HG03039 (cell line): Measurements from ENCODE around the gene ZNF525.
"Not testable (repeated sequence)": the region's sequence is repeated elsewhere in the genome, so short reads cannot be mapped to it uniquely, and the experiment has no call there.

ENCODE experiments used
- ATAC-seq: cut with Tn5 transposase; IDR thresholded peaks from one replicate; pipeline ENCODE4 v1.9.1; 2021; ENCODE audit warnings: mild to moderate bottlenecking, moderate library complexity; ENCODE audit not compliant: unreplicated experiment

Gene ZNF525

DNA sequence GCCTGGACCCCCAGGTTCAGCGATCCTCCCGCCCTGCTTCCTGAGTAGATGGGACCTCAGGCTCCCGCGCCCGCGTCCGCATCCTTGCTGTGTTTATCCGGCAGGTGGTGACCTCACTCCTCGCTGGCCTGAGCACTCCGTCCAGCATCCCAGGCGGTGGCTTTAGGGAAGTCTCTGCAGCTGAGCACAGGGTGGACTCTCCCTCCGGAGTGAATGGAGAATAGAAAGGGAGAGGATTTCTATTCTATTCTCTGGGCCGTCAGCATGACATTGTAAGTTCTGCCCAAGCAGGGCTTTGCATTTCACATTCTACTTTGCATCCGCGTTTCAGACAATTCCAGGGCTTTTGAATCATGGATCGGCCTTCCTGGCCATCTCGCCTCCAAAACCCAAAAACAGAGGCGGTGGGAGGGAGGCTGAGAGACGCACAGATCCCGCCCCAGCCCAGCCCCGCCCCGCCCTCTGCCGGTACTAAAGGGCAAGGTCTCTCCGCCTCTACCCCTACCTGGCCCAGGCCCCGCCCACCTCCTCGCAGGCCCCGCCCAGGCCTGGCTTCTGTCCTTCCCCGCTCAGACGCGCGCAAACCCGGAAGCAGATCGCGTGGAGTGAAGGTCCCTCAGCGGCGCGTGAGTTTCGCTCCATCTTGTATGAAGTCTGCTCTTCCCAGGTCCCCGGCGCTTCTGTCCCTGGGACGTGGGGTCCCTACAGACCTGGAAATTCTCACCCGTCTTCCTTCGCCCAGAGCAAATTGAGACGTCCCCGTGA lies at the start of gene ZNF525:
Gene ZNF525, plus strand, starts transcription at position 572 of the 765 bp plus-strand sequence. CDS start 6,577 bp downstream, outside the sequence.
- ATAC-seq: peak; percentile 90

GRCh38 chr19:53328967-53329366 lies 36.5 kb upstream of the ZNF525 start:
- ATAC-seq: no peak

DNA sequence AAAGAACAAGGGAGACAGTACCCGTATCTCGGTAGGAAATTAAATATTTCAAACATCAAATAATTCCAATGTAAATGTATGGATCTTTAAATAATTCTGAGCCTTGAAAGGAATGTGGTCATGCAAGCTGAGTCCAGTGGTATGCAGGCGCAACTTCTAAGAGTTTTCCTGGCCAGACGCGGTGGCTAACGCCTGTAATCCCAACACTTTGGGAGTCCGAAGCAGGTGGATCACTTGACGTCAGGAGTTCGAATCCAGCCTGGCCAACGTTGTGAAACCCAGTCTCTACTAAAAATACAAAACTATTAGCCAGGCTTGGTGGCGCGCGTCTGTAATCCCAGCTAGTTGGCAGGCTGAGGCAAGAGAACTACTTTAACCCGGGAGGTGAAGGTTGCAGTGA lies 33.0 kb upstream of the ZNF525 start:
- ATAC-seq: no peak

DNA sequence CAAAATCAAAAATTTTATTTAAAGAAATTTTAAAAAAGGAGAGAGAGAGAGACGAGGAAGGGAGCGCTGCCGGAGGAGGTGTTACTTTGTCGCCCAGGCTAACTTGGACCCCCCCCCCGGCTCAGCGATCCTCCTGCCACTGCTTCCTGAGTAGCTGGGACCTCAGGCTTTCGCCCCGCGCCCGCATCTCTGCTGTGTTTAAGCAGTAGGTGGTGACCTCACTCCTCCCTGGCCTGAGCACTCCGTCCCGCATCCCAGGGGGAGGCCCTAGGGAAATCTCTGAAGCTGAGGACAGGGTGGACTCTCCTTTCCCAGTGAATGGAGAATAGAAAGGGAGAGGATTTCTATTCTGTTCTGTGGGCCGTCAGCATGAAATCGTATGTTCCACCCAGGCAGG lies 32.4 kb upstream of the ZNF525 start:
- no peak for ATAC-seq

GRCh38 chr19:53333463-53334449 lies 31.7 kb upstream of the ZNF525 start, which contains the start of gene ZNF845:
Gene ZNF845, plus strand, starts transcription at chr19:53333749. Its CDS starts 7,559 bp downstream, at chr19:53341308.
- peak; percentile 89 for ATAC-seq

DNA sequence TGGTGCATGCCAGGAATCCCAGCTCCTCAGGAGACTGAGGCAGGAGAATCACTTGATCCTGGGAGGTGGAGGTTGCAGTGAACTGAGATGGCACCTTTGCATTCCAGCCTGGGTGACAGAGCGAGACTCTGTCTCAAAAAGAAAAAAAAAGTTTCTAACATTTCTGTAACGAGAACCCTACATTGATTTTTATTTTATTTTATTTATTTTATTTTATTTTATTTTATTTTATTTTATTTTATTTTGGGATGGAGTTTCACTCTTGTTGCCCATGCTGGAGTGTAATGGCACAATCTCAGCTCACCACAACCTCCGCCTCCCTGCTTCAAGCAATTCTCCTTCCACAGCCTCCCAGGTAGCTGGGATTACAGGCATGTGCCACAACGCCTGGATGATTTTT lies 21.1 kb upstream of the ZNF525 start:
- not testable (repeated sequence) for ATAC-seq

GRCh38 chr19:53355739-53356138 lies 9.8 kb upstream of the ZNF525 start:
- no peak for ATAC-seq

DNA sequence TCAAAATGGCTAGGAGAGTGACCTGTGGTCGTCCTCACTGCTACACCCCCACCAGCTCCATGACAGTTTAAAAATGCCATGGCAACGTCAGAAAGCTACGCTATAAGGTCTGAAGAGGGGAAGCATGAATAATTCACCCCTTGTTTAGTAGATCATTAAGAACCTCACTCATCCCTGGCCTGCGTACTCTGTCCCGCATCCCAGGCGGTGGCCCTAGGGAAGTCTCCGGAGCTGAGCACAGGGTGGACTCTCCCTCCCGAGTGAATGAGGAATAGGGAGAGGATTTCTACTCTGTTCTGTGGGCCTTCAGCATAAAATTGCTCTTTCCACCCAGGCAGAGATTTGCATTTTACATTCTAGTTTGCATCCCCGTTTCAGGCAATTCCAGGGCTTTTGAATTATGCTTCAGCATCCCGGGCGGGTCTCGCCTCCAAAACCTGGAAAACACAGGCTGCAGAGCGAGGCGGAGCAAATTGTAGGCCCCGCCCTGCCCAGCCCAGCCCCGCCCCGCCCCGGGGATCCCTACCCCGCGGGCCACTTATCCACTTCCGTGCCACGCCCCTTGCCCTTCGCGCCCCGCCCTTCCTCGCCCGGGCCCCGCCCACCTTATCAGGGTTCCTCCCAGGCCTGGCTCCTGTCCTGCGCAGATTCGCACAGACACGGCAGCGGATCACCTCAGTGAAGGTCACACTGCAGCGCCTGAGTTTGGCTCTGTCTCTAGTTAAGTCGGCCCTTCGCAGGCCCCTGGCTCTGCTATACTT lies 7.5 kb upstream of the ZNF525 start:
- ATAC-seq: no peak

DNA sequence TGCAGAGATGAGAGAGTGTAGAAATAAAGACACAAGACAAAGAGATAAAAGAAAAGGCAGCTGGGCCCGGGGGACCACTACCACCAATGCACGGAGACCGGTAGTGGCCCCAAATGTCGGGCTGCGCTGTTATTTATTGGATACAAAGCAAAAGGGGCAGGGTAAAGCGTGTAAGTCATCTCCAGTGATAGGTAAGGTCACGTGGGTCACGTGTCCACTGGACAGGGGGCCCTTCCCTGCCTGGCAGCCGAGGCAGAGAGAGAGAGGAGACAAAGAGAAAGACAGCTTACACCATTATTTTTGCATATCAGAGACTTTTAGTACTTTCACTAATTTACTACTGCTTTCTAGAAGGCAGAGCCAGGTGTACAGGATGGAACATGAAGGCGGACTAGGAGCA lies 5.4 kb upstream of the ZNF525 start:
- not testable (repeated sequence) for ATAC-seq

GRCh38 chr19:53365899-53366493 lies 491 bp downstream of the ZNF525 start:
- peak; percentile 21 for ATAC-seq

GRCh38 chr19:53372196-53372595 lies 6.7 kb downstream of the ZNF525 start:
- ATAC-seq: no peak

DNA sequence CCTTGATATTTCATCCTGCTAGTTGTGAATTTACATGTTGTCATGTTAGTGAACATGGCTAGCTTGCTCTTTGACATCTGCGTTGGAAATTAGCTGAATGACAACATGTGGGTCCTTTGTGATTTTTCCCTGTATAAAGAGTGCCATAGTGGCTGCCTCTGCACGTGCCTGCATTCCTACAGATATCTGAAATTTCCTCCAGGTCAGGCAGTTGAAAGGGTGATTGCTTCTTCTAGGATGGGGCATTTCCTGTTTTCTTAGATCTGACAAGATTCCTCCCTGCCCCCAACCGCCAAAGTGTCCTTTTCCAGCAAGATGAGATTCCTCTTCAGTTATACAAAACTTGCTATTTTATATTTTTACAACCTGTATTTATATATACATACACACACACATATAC lies 8.8 kb downstream of the ZNF525 start:
- no peak for ATAC-seq

GRCh38 chr19:53374743-53375142 lies 9.2 kb downstream of the ZNF525 start:
- ATAC-seq: no peak

DNA sequence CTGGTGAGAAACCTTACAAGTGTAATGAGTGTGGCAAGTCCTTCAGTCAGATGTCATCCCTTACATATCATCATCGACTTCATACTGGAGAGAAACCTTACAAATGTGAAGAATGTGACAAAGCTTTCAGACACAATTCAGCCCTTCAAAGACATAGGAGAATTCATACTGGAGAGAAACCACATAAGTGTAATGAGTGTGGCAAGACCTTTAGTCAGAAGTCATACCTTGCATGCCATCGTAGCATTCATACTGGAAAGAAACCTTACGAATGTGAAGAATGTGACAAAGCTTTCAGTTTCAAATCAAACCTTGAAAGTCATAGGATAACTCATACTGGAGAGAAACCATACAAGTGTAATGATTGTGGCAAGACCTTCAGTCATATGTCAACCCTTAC lies 15.9 kb downstream of the ZNF525 start:
- ATAC-seq: no peak

- ATAC-seq: no peak
Observed at GRCh38 chr19:53388168-53388567, 22.7 kb downstream of the ZNF525 start.

DNA sequence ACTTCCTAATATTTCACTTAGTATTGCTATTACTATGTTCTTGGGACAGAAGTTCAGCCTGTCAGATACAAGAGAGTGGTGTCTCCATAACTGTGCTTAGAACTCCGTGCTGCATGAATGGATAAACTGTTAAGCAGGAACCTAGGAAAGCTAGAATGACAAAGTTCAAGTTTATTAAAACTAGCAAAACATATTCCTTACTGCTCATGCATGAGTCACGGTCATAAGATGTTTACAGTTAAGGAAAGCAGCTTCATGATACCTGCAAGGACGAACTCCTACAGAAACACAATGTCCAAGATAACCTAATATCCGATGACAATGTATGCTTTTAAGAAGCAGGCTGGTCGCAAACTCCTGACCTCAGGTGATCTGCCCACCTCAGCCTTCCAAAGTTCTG lies 23.4 kb downstream of the ZNF525 start:
- ATAC-seq: no peak

DNA sequence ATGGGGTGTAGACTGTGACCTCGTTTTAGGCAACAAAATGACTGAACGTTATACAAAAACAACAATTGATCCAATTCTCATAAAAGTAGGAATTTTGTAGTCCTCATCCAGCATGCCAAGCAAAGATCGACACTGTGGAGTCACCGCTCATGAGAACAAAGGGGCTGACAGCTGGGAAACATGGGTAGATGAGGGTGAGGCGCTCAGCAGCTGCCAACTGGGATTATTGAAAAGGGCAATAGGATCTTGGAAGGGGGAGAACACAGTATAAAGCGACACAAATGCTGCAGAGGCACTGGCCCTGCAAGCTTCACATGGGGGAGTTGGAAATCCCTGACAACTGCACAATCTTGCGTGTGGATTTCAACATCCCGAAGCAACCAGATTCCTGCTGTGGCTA lies 24.1 kb downstream of the ZNF525 start:
- ATAC-seq: no peak

DNA sequence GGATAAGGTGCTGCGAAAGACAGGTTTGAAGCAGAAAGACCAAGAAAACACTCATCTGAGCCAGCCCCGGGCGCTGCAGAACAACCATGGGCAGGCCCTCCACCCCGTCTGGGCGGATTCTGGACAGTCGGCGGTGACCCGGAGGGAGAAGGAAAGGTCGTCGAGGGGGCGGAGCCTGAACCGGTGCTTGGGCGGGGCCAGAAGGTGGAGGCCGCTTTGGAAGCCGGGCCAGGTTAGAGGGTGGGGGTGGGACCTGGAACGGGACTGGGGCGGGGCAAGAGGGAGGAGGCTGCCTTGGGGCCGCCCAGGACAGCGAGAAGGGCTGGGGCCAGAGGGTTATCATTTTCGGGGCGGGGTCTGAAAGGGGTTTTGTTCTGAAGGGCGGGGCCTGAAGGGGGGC lies 24.5 kb downstream of the ZNF525 start:
- no peak for ATAC-seq

GRCh38 chr19:53394522-53394973 lies 29.0 kb downstream of the ZNF525 start:
- ATAC-seq: no peak
